IPS DF 19.7 (cell line): ENCODE data around the gene CNBP.

ENCODE experiments used
- DNase-seq: peaks from one replicate; pipeline ENCODE4 v3.0.0-alpha.2; 2013; ENCODE audit warnings: low read depth, low spot score

Gene CNBP

DNA sequence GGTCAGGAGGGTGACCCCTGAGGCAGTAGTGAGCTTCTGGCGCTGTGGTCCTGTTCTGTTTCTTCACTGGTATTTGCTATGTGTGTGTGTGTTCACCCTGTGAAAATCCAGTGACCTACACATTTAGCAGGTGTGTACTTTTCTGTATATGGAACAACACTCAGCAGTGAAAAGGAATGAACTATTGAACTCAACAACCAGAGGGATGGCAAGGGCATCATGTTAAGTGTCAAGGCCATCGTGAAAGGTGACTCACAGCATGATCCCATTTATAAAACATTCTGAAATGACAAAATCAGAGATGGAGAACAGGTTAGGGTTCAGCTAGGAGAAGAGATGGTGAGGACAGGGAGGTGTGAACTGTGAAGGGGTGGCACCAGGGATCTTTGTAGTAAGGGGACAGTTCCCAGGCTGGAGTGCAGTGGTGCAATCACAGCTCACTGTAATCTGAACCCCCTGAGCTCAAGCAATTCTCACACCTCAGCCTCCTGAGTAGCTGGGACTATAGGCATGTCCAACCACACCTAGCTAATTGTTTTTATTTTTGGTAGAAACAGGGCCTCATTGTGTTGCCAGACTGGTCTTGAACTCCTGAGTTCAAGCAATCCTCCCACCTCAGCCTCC is 52.1 kb downstream of the CNBP start:
- DNase-seq: no peak

DNA sequence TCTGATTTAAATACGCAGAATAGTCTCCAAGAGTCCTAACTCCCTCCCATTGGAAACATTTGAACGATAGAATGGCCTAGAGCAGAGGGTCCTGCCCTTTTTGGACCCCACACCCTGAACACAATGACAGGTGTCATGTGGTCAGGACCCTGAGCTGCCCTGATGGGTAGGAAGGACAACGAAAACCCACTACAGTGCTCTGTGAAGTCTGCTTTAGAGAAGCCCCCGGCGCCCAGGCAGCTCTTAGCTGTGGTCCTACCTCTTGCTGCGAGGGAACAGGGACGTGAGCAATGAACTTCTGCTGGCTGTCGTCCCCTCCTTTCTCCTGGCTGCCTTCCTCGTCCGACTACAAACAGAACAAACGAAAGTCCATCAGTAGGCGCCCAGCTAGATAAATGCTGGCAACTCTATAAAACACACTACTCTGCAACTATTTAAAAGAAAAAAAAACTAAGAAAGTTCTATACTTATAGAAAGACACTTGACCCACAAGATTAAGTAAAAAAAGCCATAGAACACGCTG is 53.3 kb downstream of the CNBP start:
- DNase-seq: no peak

GRCh38 chr3:129128357-129129155 is 55.1 kb downstream of the CNBP start:
- no peak for DNase-seq

DNA sequence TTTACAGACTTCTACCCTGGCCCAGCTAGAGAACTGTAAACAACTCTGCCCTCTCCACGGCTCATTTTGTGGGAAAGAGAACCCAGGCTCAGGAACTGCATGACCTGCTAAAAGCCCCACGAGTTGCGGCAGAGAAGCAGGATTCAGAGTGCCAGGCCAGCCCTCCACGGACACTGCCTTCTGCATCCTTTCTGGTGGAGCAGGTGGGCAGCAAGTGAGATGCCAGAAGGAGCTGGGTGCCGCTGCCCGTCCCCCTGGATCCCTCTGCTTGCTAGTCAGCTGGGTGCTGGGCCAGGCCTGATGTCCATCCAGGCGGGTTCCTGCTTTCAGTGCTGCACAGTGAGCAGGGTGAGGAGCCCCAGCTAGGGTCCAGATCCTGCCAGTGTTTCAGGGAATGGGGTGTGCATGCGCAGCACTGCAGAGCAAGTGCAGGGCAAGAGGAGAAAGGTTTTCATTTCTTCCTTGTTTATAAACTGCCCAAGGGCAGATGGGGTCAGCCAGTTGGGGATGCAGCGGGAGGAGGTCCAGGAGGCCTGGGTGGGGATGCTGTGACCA is 56.9 kb downstream of the CNBP start:
- DNase-seq: no peak

DNA sequence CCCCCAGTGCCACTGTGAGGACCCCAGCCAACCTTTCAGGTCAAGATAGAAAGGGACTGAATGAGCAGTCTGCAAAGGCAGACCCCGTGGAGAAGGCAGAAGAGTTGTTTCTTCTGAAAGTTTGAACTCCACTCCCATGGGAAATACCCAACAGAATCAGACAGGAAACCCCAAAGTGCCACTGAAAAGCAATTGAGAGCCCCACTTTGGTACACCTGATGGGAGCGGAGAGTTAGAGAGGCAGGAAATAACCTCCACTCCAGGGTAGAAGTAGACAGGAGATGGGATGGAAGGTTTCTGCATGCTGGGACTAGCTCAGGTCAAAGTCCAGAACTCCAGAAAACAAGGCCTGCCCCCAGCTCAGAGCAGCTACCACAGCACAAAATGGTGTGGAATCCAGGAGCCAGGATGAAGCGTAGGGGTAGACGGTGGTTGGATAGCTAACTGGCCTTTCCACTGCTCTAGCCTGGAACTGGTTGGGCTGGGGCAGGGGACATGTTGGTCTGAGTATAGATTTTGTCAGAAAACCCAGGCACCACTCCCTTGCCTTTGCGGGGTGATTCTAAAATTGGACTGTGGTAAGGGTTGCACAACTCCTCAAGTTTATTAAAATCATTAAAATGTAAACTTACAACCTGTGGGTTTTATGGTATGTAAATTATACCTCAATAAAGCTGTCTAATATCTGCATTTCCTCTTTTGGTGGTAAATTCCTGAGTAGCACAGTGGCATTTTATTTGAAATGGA is 60.2 kb downstream of the CNBP start:
- DNase-seq: no peak

DNA sequence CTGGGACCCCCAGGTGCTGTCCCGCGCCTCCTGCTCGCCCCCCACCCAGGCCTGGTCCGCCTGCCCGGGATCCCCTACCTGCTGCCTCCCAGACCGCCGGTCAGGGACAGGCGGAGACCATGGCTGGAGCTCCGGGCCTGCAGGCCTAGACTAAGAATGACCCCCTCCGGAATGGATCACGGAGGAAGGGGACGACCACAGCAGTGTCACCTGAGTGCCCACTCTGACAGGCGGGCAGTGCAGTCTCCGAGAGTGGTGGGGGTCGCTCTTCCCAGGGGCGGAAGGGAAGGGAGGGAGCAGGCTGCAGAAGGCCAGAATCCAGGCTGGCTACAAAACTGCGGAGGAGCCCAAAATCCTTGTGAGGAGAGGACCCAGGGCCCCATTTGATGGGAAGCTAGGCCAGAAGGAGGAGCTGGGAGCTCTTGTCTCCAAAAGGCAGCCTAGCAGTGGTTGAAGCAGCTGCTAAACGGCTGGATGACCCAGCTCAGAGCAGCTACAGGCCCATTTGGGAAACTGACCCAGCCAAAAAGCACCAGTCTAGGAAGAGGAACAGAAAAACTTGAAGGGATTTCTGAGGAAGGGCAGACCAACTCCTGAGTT is 61.2 kb downstream of the CNBP start:
- DNase-seq: no peak

GRCh38 chr3:129121792-129122411 is 61.8 kb downstream of the CNBP start, which contains the start of gene RAB43:
RAB43 (minus strand) TSS chr3:129121804; CDS start chr3:129121489, 315 bp downstream.
- DNase-seq: peak; percentile 50

DNA sequence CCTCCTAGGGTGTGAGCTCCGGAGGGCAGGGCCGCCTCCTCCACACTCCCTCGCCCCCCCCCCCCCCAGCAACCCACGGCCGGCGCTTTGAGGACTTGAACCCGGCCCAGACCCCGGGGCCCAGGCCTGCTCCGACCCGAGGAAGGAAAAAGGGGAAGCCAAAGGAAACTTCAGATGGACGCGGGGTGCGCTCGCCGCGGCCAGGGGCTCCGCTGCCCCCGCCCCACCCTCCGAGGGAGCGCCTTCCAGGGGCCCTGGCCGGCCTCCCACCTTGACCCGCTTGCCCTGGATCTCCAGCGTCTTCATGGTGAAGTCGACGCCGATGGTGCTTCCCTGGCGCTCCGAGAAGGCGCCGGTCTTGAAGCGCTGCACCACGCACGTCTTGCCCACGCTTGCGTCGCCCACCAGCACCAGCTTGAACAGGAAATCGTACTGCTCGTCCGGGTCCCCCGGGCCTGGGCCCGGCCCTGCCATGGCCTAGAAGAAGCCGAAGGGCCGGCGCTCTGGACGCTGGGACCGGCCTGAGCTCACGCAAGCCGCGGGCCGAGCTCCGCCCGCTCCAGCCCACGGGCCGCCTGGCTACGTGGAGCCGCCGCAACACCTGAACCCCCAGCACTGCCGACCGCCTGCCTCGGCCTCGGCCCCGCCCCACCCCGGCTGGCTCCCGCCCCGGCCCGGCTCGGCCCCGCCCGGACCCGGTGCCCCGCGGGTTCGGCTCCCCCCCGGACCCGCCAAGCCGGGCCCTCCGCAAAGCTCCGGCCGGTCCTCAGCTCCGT is 62.5 kb downstream of the CNBP start:
- DNase-seq: no peak

DNA sequence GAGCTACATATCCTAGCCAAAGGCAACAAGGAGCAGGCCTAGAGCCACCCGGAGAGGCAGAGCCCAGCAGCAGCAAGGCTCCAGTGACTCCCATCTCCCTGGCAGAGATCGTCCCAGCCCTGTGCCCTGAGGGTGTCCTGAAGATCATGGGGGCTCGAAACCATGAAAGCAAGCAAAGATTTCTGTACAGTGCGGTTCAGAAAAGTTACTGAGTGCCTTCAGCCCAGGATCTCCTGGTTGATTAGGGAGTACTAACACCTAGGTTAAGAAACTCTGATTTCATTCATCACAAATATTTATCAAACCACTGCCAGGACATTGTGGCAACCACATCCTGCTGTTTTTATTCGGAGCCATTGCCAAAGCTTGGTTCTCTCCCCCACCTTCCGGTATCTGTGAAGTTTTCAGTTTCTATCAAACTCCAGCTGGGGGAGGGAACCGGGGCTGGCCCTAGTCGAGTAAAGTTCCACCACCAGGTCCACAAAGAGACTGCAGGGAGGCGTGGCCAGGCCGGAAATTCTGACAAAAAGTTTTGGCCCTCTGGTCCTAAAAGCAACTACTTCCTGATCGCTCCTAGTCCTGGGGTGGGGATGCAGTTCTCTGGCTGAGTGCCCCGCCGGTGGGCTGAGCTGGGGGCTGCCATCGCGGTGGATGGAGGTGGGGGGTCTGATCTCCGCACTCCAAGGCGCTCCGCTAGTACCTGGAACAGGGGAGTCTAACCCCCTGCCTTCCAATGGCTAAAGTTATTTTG is 63.3 kb downstream of the CNBP start:
- DNase-seq: peak; percentile 71

- DNase-seq: no peak
Measured at GRCh38 chr3:129119365-129120100, 64.2 kb downstream of the CNBP start.

- DNase-seq: no peak
Measured at GRCh38 chr3:129118745-129119144, 65.0 kb downstream of the CNBP start.
